ENCODE results near the gene HTATIP2.
"Not testable (repeated sequence)": the region's sequence is repeated elsewhere in the genome, so short reads cannot be mapped to it uniquely, and the experiment has no call there.

HTATIP2 gene

GRCh38 chr11:20363500-20364340, at the start of gene HTATIP2:
Gene HTATIP2, plus strand, starts transcription at chr11:20363714. Its CDS starts 524 bp downstream, at chr11:20364238.
- peak; percentile 66 for DNase-seq (ENCODE audit: low read depth)

- DNase-seq (ENCODE audit: low read depth), result no peak
Measured at GRCh38 chr11:20315800-20316199, 47.7 kb upstream of the HTATIP2 start.

- DNase-seq (ENCODE audit: low read depth), result no peak
Measured at GRCh38 chr11:20321177-20321576, 42.3 kb upstream of the HTATIP2 start.

GRCh38 chr11:20327377-20327935, 36.1 kb upstream of the HTATIP2 start:
- DNase-seq (ENCODE audit: low read depth), result no peak

GRCh38 chr11:20336056-20336455, 27.5 kb upstream of the HTATIP2 start:
- DNase-seq (ENCODE audit: low read depth), result no peak

- DNase-seq (ENCODE audit: low read depth), result no peak
Measured at GRCh38 chr11:20337526-20338154, 25.9 kb upstream of the HTATIP2 start.

GRCh38 chr11:20342347-20343141, 21.0 kb upstream of the HTATIP2 start:
- DNase-seq (ENCODE audit: low read depth), result no peak

GRCh38 chr11:20351136-20351535, 12.4 kb upstream of the HTATIP2 start:
- DNase-seq (ENCODE audit: low read depth), result no peak

- no peak for DNase-seq (ENCODE audit: low read depth)
Measured at GRCh38 chr11:20351751-20352262, 11.7 kb upstream of the HTATIP2 start.

GRCh38 chr11:20353829-20354434, 9.6 kb upstream of the HTATIP2 start:
- DNase-seq (ENCODE audit: low read depth), result no peak

GRCh38 chr11:20355221-20356219, 8.0 kb upstream of the HTATIP2 start:
- no peak for DNase-seq (ENCODE audit: low read depth)

GRCh38 chr11:20357150-20357549, 6.4 kb upstream of the HTATIP2 start:
- DNase-seq (ENCODE audit: low read depth), result no peak

- no peak for DNase-seq (ENCODE audit: low read depth)
Measured at GRCh38 chr11:20360650-20361049, 2.9 kb upstream of the HTATIP2 start.

- DNase-seq (ENCODE audit: low read depth), result no peak
Measured at GRCh38 chr11:20362481-20362880, 1.0 kb upstream of the HTATIP2 start.

- no peak for DNase-seq (ENCODE audit: low read depth)
Measured at GRCh38 chr11:20363149-20363499, 390 bp upstream of the HTATIP2 start.

- no peak for DNase-seq (ENCODE audit: low read depth)
Measured at GRCh38 chr11:20364341-20364792, 853 bp downstream of the HTATIP2 start.

GRCh38 chr11:20365465-20365864, 2.0 kb downstream of the HTATIP2 start:
- not testable (repeated sequence) for DNase-seq (ENCODE audit: low read depth)

- DNase-seq (ENCODE audit: low read depth), result no peak
Measured at GRCh38 chr11:20367313-20367948, 3.9 kb downstream of the HTATIP2 start.

GRCh38 chr11:20368438-20368837, 4.9 kb downstream of the HTATIP2 start:
- DNase-seq (ENCODE audit: low read depth), result no peak

- no peak for DNase-seq (ENCODE audit: low read depth)
Measured at GRCh38 chr11:20369826-20370225, 6.3 kb downstream of the HTATIP2 start.

Measured in stimulated activated CD8-positive, alpha-beta memory T cell treated with anti-CD3 and anti-CD28 coated beads, Interleukin-4, amount 100 ng/mL, for 24 hours (primary cell).